Heart right ventricle (tissue), 16 donors: ENCODE measurements around the gene CCNB2. TPM values are rescaled to one million over a fixed set of nuclear protein-coding genes. Genes with fewer than 3 reads are reported as not detected.

Experiments
- ATAC-seq, 8 donors: fragments of 200-7000 bp; cut with Tn5 transposase; one replicate each; pipeline ENCODE4 v1.9.1; 2020; ENCODE audit warnings: mild to moderate bottlenecking in 8 of 8, moderate library complexity in 8 of 8, moderate number of reproducible peaks in 1 of 8
- DNase-seq, 2 donors: peaks; one replicate each; pipeline ENCODE4 v3.0.0-alpha.2; 2020
- H3K27ac ChIP-seq, 10 donors: fragments of 200-600 bp; sonication (generic) in 2 of 10; one replicate each; pipeline versions ENCODE4 v1.5.0 to v1.8.0; 2020 to 2022; ENCODE audit warnings: mild to moderate bottlenecking in 3 of 10
- H3K27me3 ChIP-seq, 7 donors: fragments of 200-600 bp; one replicate each; pipeline ENCODE4 v1.8.0; 2021 to 2022; ENCODE audit warnings: mild to moderate bottlenecking in 2 of 7
- H3K36me3 ChIP-seq, 9 donors: fragments of 200-600 bp; sonication (generic) in 1 of 9; one replicate each; pipeline versions ENCODE4 v1.5.0 to v1.8.0; 2020 to 2022; ENCODE audit warnings: mild to moderate bottlenecking in 2 of 9
- H3K4me1 ChIP-seq, 9 donors: fragments of 200-600 bp; sonication (generic) in 1 of 9; one replicate each; pipeline versions ENCODE4 v1.5.0 to v1.8.0; 2020 to 2022; ENCODE audit warnings: mild to moderate bottlenecking in 4 of 9
- H3K4me3 ChIP-seq, 10 donors: fragments of 200-600 bp; sonication (generic) in 2 of 10; one replicate each; pipeline versions ENCODE4 v1.5.0 to v1.8.0; 2020 to 2022; ENCODE audit warnings: mild to moderate bottlenecking in 7 of 10, moderate library complexity in 2 of 10
- H3K9me3 ChIP-seq, 11 donors: fragments of 200-600 bp in 10 of 11; sonication (generic) in 2 of 11; one replicate each; pipeline versions ENCODE4 v1.5.0 to v1.8.0; 2013 to 2022; ENCODE audit warnings: mild to moderate bottlenecking in 2 of 11, control low read depth in 1 of 11, moderate library complexity in 1 of 11
- WGBS, 2 donors: extraction: QIAGEN DNeasy Blood & Tissue Kit; methylation state at CpG; one replicate each; pipeline ENCODE4 v1.1.7; 2013; ENCODE audit warnings: inconsistent platforms in 1 of 2; 5-methylcytosine and 5-hydroxymethylcytosine counted together
- intact Hi-C, 10 donors: fragments of 100-400 bp; cut with DNase I; formaldehyde crosslinking; loops; one replicate each; pipeline versions ENCODE4 v1.11.1 to v1.14.2; 2022
- polyA plus RNA-seq, 2 donors: library from polyadenylated mRNA; stranded (reverse); fragments of 200-250 nt; gene quantifications; one replicate each; pipeline ENCODE4 v1.2.3, GENCODE V29; 2013
- total RNA-seq, 10 donors: library from RNA; stranded (reverse); fragmentation: NEBNext Ultra II Directional in 3 of 10; extraction: Animal tissue kit (Norgen Biotek cat#: 25700) in 3 of 10; gene quantifications; one replicate each; pipeline versions ENCODE4 v1.2.1 to v1.2.4, GENCODE V29; 2021 to 2023
- TF ChIP-seq, protein P1 (sequence below), 9 donors: fragments of 200-600 bp; sonication (generic) in 2 of 9; IDR thresholded peaks; one replicate each; pipeline versions ENCODE4 v1.5.0 to v1.8.0; 2021 to 2022; ENCODE audit warnings: antibody characterized with exemption in 9 of 9, mild to moderate bottlenecking in 5 of 9, moderate library complexity in 1 of 9
- donor health status: Arrhythmogenic right ventricular cardiomyopathy.
- donor health status: ischemic (EF 13 %, LVEDD 7.1; RV severe dilation, severe dysfunction).
- donor health status: healthy with polysubstance abuse.
- donor health status: DM: no; HTN: yes; CAD: no.
- donor health status: DM: no; HTN: no; CAD: no.
- donor health status: ischemic (EF 25% LVEDD 6.9; RV normal size, moderate dysfunction).
- donor health status: ischemic (EF 25% LVEDD 5.7; RV mildly dilated, moderate dysfunction).
- donor health status: healthy.
- donor health status: DM: yes; HTN: yes; CAD: no.
- donor health status: Ischemic cardiomyopathy.
- donor health status: ischemic (EF 35%, LVEDD 5.7; RV mildly dilated, moderate dysfunction).
- donor health status: nonischemic (EF 11% LVEDD 7.7; RV severe dilation, severe dysfunction).
- donor health status: DM: yes; HTN: yes; CAD: no.
- donor health status: PGD.
- donor health status: ischemic (EF 29% LVEDD 5.4; RV normal size, mild dysfunction).
- donor health status: nonischemic (EF 23%, LVEDD 6.1; RV moderate dilation, normal function).

Gene CCNB2
- total and polyA plus RNA-seq, 12 donors: 0.16 to 5.9 (median 0.47) TPM; not detected in 2

DNA sequence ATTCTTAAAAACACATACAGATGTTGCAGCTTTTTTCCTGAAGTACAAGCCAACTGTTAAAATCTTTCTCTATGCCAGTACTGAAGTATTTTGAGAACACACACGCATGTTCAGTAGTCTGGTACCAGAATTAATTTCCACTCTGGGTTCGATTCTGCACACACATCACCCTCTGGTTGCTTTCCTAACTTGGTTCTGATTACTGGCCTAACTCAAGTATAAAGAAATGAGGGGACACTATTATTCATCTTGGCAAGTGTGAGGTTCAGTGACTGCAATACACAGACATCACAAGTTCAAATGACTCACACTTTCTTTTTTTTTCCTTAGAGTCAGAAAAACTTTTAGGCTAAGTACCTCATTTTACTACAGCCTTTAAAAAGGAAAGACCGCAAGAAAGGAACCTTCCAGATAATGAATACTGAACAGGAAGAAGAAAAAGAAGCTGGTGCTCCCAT, 64.3 kb downstream of the CCNB2 start:
- peaks cover 0 to 3% (median 0%) of the 10 kb centered on the region in 11 donors for H3K9me3 ChIP-seq
- H3K27me3 ChIP-seq: no peaks in the 10 kb centered on the region
- intact Hi-C loops: no loop called here
- H3K4me3 ChIP-seq: no peak overlapping the region
- peak overlapping the region in 4 of 10 donors; percentile 11 to 84 (median 68) for H3K27ac ChIP-seq
- peaks cover 0 to 29% (median 0%) of the 10 kb centered on the region in 9 donors for H3K4me1 ChIP-seq
- TF ChIP-seq, protein P1, sequence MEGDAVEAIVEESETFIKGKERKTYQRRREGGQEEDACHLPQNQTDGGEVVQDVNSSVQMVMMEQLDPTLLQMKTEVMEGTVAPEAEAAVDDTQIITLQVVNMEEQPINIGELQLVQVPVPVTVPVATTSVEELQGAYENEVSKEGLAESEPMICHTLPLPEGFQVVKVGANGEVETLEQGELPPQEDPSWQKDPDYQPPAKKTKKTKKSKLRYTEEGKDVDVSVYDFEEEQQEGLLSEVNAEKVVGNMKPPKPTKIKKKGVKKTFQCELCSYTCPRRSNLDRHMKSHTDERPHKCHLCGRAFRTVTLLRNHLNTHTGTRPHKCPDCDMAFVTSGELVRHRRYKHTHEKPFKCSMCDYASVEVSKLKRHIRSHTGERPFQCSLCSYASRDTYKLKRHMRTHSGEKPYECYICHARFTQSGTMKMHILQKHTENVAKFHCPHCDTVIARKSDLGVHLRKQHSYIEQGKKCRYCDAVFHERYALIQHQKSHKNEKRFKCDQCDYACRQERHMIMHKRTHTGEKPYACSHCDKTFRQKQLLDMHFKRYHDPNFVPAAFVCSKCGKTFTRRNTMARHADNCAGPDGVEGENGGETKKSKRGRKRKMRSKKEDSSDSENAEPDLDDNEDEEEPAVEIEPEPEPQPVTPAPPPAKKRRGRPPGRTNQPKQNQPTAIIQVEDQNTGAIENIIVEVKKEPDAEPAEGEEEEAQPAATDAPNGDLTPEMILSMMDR (IDR thresholded peaks at IDR 0.05): no peak
- peaks cover 0 to 82% (median 4%) of the 10 kb centered on the region in 9 donors for H3K36me3 ChIP-seq
- DNase-seq (no peak), ATAC-seq (peak in 6 of 8 donors; percentile 29 to 54 (median 46))
- 86 to 87% methylated on average over 3 of the region's 3 CpGs for WGBS, 2 donors

DNA sequence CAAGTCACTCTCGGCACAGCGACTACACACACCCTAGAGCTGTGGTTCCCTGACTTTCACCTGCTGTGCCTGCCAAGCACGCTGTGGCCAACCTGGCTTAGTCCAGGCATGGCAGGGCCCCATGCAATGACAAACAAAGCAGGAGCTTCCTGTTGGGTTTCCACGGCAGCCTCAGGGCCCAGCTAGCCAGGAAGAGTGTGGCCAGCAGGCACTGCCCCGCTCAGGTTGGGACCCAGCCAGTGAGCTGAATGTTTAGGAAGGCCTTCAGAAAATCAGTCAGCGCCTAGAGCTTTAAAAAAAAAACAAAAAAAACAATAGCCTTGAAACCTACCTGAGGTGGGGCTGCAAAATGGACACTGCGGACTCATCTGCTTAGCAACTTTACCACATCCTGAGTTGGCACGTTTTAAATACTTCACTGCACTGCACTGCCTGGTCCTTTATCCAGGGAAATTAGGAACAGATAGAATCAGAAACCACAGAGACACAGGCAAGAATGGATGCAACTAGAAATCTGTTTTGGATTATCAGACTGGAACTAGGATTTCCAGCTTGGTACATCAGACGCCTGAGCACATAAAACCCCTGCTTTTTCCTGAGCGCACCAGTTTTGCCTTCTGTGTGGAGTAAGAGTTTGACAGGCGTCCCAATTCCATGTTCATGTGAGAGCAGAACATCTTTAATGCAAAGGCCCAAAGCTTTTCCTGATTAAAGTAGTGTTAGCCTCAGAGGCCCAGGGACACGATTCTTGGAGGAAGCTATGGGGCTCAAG, 65.5 kb downstream of the CCNB2 start:
- WGBS, 2 donors: 78 to 80% methylated on average over 12 of the region's 12 CpGs
- H3K27me3 ChIP-seq: no peaks in the 10 kb centered on the region
- peaks cover 0 to 3% (median 0%) of the 10 kb centered on the region in 11 donors for H3K9me3 ChIP-seq
- intact Hi-C loops: loop anchor here in 7 of 10 donors (5.0 to 10.0 kb wide), 2 partner anchors 322 to 324 kb away; no protein-coding TSS in a partner anchor
- H3K4me1 ChIP-seq: peaks cover 0 to 41% (median 6%) of the 10 kb centered on the region in 9 donors
- TF ChIP-seq, protein P1 (IDR thresholded peaks at IDR 0.05): no peak
- peak in 7 of 8 donors; percentile 26 to 71 (median 49) for ATAC-seq
- H3K27ac ChIP-seq: peak overlapping the region in 3 of 10 donors; percentile 67 to 84 (median 69)
- no peak overlapping the region for H3K4me3 ChIP-seq
- peaks cover 0 to 70% (median 4%) of the 10 kb centered on the region in 9 donors for H3K36me3 ChIP-seq
- DNase-seq: peak in 1 of 2 donors; percentile 14

DNA sequence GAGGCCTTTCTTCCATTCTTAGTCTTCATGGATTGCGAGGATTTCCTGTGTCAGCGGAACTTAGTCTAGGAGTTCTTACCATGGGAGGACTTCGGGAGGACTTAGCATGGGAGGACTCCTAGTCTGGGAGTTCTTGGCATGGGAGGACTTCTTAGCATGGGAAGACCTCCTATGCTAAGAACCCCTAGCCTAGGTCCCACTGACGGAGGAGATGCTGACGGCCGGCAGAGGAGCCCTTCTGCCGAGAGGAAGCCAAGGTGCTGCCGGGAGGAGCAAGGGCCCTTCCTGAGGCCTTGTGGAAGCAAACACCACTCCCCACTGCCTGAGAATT, 66.1 kb downstream of the CCNB2 start:
- 94 to 96% methylated on average over 8 of the region's 8 CpGs for whole genome bisulfite sequencing, 2 donors
- H3K27ac ChIP-seq: peak overlapping the region in 1 of 10 donors; percentile 84
- H3K4me3 ChIP-seq: no peak overlapping the region
- TF ChIP-seq, protein P1 (IDR thresholded peaks at IDR 0.05): no peak
- DNase-seq (no peak), ATAC-seq (no peak)
- peaks cover 0 to 47% (median 11%) of the 10 kb centered on the region in 9 donors for H3K4me1 ChIP-seq
- intact Hi-C loops: loop anchor here in 7 of 10 donors (5.0 to 10.0 kb wide), 2 partner anchors 321 to 324 kb away; no protein-coding TSS in a partner anchor
- peaks cover 0 to 3% (median 0%) of the 10 kb centered on the region in 11 donors for H3K9me3 ChIP-seq
- peaks cover 0 to 67% (median 4%) of the 10 kb centered on the region in 9 donors for H3K36me3 ChIP-seq
- H3K27me3 ChIP-seq: no peaks in the 10 kb centered on the region

DNA sequence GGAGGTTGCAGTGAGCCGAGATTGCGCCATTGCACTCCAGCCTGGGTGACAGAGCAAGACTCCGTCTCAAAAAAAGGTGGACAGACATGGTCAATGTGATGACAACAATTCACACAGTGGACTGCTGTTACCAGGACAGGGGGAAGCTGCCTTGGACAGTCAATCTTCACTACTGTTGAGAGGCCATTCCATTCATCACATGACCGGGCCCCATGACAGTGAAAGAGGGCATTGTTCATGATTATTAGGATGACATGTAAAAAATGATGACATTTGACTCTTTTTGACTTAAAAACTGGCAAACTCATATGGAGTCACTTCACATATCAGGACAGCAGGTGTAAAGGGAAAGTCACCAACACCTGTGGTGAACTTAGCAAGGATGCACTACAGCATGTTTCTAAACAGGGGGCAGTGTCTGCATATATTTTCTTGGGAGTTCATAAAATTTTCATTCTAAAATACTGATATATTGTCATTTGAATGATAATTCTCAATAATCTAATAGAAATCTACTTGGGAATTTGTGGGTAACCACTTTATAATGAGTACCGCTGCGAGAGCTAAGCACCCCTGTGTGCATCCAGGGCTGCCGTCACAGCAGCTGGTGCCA, 67.4 kb downstream of the CCNB2 start:
- ATAC-seq: no peak
- 97 to 98% methylated on average over 7 of the region's 7 CpGs for WGBS, 2 donors
- H3K27me3 ChIP-seq: no peaks in the 10 kb centered on the region
- TF ChIP-seq, protein P1 (IDR thresholded peaks at IDR 0.05): no peak
- H3K27ac ChIP-seq: no peak overlapping the region
- peaks cover 0 to 59% (median 11%) of the 10 kb centered on the region in 9 donors for H3K4me1 ChIP-seq
- H3K9me3 ChIP-seq: peaks cover 0 to 3% (median 0%) of the 10 kb centered on the region in 11 donors
- peaks cover 0 to 70% (median 4%) of the 10 kb centered on the region in 9 donors for H3K36me3 ChIP-seq
- no peak overlapping the region for H3K4me3 ChIP-seq
- intact Hi-C loops: loop anchor here in 7 of 10 donors (5.0 to 10.0 kb wide), 2 partner anchors 320 to 322 kb away; no protein-coding TSS in a partner anchor
- DNase-seq: no peak
